ENCODE results near the gene ANGPTL2. TPM values are rescaled to one million over a fixed set of nuclear protein-coding genes. Genes with fewer than 3 reads are reported as not detected.

The ANGPTL2 gene
- total RNA-seq, 4 donors from 2014 or later, result 17.3 to 21.3 (median 19.8) TPM

- peaks cover 15% of the 10 kb centered on the region for H3K36me3 ChIP-seq
- TF ChIP-seq POLR2AphosphoS5 (IDR thresholded peaks at IDR 0.05) (no peak), CTCF (IDR thresholded peaks at IDR 0.05) (no peak), EP300 (IDR thresholded peaks at IDR 0.05) (no peak), POLR2A (IDR thresholded peaks at IDR 0.05) (no peak)
- no peak overlapping the region for H3K27ac ChIP-seq
- H3K4me3 ChIP-seq, result no peak overlapping the region
- H3K9me3 ChIP-seq, result no peaks in the 10 kb centered on the region
- no peaks in the 10 kb centered on the region for H3K4me1 ChIP-seq
- DNase-seq (ENCODE audit: low spot score in 2 of 2), result no peak
- H3K27me3 ChIP-seq, result no peaks in the 10 kb centered on the region
- WGBS, result 79% methylated on average over 7 of the region's 7 CpGs
Measured at GRCh38 chr9:127104581-127105311, 17.7 kb downstream of the ANGPTL2 start.

- Histone ChIP-seq H3K4me3 (no peak overlapping the region), H3K27ac (no peak overlapping the region), H3K4me1 (no peaks in the 10 kb centered on the region), H3K27me3 (no peaks in the 10 kb centered on the region), H3K9me3 (no peaks in the 10 kb centered on the region), H3K36me3 (peaks cover 9% of the 10 kb centered on the region)
- no peak for DNase-seq (ENCODE audit: low spot score in 2 of 2)
- 81% methylated on average over 2 of the region's 2 CpGs for WGBS
- TF ChIP-seq CTCF (IDR thresholded peaks at IDR 0.05) (no peak), POLR2AphosphoS5 (IDR thresholded peaks at IDR 0.05) (no peak), EP300 (IDR thresholded peaks at IDR 0.05) (no peak), POLR2A (IDR thresholded peaks at IDR 0.05) (no peak)
Measured at GRCh38 chr9:127102788-127103187, 19.6 kb downstream of the ANGPTL2 start.

- TF ChIP-seq EP300 (IDR thresholded peaks at IDR 0.05) (no peak), POLR2A (IDR thresholded peaks at IDR 0.05) (no peak), POLR2AphosphoS5 (IDR thresholded peaks at IDR 0.05) (no peak), CTCF (IDR thresholded peaks at IDR 0.05) (no peak)
- no peaks in the 10 kb centered on the region for H3K4me1 ChIP-seq
- DNase-seq (ENCODE audit: low spot score in 2 of 2), result no peak
- peaks cover 2% of the 10 kb centered on the region for H3K36me3 ChIP-seq
- H3K4me3 ChIP-seq, result no peak overlapping the region
- no peaks in the 10 kb centered on the region for H3K9me3 ChIP-seq
- no peak overlapping the region for H3K27ac ChIP-seq
- H3K27me3 ChIP-seq, result no peaks in the 10 kb centered on the region
Measured at GRCh38 chr9:127102176-127102575, 20.3 kb downstream of the ANGPTL2 start.

- Histone ChIP-seq H3K4me3 (no peak overlapping the region), H3K4me1 (peaks cover 7% of the 10 kb centered on the region), H3K27ac (peak overlapping the region; percentile 50), H3K36me3 (no peaks in the 10 kb centered on the region), H3K9me3 (no peaks in the 10 kb centered on the region), H3K27me3 (no peaks in the 10 kb centered on the region)
- TF ChIP-seq POLR2AphosphoS5 (IDR thresholded peaks at IDR 0.05) (no peak), EP300 (IDR thresholded peaks at IDR 0.05) (no peak), POLR2A (IDR thresholded peaks at IDR 0.05) (no peak), CTCF (IDR thresholded peaks at IDR 0.05) (no peak)
- DNase-seq (ENCODE audit: low spot score in 2 of 2), result no peak
- WGBS, result 73% methylated on average over 3 of the region's 3 CpGs
Measured at GRCh38 chr9:127099664-127100063, 22.8 kb downstream of the ANGPTL2 start.

GRCh38 chr9:127098916-127099553 lies 23.4 kb downstream of the ANGPTL2 start:
- no peaks in the 10 kb centered on the region for H3K9me3 ChIP-seq
- WGBS, result 82% methylated on average over 7 of the region's 7 CpGs
- H3K4me3 ChIP-seq, result no peak overlapping the region
- TF ChIP-seq POLR2A (IDR thresholded peaks at IDR 0.05) (no peak), EP300 (IDR thresholded peaks at IDR 0.05) (no peak), CTCF (IDR thresholded peaks at IDR 0.05) (no peak), POLR2AphosphoS5 (IDR thresholded peaks at IDR 0.05) (no peak)
- H3K36me3 ChIP-seq, result no peaks in the 10 kb centered on the region
- H3K4me1 ChIP-seq, result peaks cover 7% of the 10 kb centered on the region
- DNase-seq (ENCODE audit: low spot score in 2 of 2), result no peak
- H3K27ac ChIP-seq, result peak overlapping the region; percentile 50
- H3K27me3 ChIP-seq, result no peaks in the 10 kb centered on the region
